ENCODE data around the gene STK39. TPM values are rescaled to one million over a fixed set of nuclear protein-coding genes. Genes with fewer than 3 reads are reported as not detected.

STK39 gene
- total and polyA plus RNA-seq, 9 of the 15 experiments (the other 6 are each of a cell fraction or from before 2014, with no cell fraction given), result 0.19 to 0.76 (median 0.51) TPM

DNA sequence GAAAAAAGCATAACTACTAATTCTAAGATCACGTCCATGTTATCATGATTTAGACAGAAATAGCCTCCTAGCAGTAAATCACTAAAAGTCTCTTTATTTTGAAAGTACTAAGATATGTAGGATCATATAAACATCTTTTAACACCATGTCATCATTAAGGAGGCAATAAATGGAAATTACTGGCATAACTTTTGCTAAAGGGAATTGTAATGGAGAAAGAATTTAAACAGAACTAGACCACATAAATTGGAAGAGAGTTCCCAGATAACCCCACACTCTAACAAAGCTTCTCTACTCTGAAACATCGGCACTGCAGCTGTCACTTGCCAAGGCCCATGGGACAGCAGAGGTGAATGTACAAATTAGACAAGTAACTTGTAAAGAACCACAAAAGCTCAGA lies 29.5 kb downstream of the STK39 start:
- H3K27me3 ChIP-seq (ENCODE audit: control insufficient read depth in 2 of 2, insufficient read depth in 2 of 2, low read length in 2 of 2), result peaks cover 4 to 5% of the 10 kb centered on the region in 2 experiments; a peak in 2 of 5 replicates
- in situ Hi-C loops (cut with MboI), result no loop called here
- CTCF ChIA-PET (ENCODE audit: low intra/inter-chr PET ratio), result no interaction called here
- WGBS (ENCODE audit: insufficient coverage, low coverage, missing lambda C conversion rate), result 0% methylated on average over 2 of the region's 2 CpGs
- H3K4me3 ChIP-seq, result no peak overlapping the region
- POLR2A ChIA-PET, result no interaction called here
- H3K4me2 ChIP-seq (ENCODE audit: insufficient read depth, low read length), result no peak overlapping the region
- H3K9me3 ChIP-seq (replicated peaks; ENCODE audit: control insufficient read depth, insufficient read depth, low read depth, low read length), result no peaks in the 10 kb centered on the region
- H3K36me3 ChIP-seq (ENCODE audit: control insufficient read depth, insufficient read depth, low read length), result no peaks in the 10 kb centered on the region
- no TSS peak for BruUV-seq (replicated peaks)
- no peak overlapping the region for H3K27ac ChIP-seq (ENCODE audit: extremely low read depth, low read depth, low read length)
- no peak overlapping the region for H3K9ac ChIP-seq (ENCODE audit: insufficient read depth in 1 of 2, low read depth in 2 of 2, low read length in 2 of 2)
- no peaks in the 10 kb centered on the region for H3K9me1 ChIP-seq (ENCODE audit: control insufficient read depth, insufficient read depth, low read length)
- DNase-seq (ENCODE audit: extremely low read depth in 1 of 4, low spot score in 3 of 4) (no peak), FAIRE-seq (no peak), ATAC-seq (no peak)
- H3K79me2 ChIP-seq (ENCODE audit: control insufficient read depth, insufficient read depth, low read length), result no peaks in the 10 kb centered on the region
- H2AFZ ChIP-seq (ENCODE audit: low read depth, low read length), result no peak overlapping the region
- no peaks in the 10 kb centered on the region for H3K4me1 ChIP-seq (replicated peaks in 1 of 2; ENCODE audit: control insufficient read depth in 2 of 2, insufficient read depth in 2 of 2, low read length in 2 of 2)
- intact Hi-C loops (cut with micrococcal nuclease), result no loop called here
- no peaks in the 10 kb centered on the region for H4K20me1 ChIP-seq (replicated peaks; ENCODE audit: control insufficient read depth, insufficient read depth, low read length)
- TF ChIP-seq, protein P1, sequence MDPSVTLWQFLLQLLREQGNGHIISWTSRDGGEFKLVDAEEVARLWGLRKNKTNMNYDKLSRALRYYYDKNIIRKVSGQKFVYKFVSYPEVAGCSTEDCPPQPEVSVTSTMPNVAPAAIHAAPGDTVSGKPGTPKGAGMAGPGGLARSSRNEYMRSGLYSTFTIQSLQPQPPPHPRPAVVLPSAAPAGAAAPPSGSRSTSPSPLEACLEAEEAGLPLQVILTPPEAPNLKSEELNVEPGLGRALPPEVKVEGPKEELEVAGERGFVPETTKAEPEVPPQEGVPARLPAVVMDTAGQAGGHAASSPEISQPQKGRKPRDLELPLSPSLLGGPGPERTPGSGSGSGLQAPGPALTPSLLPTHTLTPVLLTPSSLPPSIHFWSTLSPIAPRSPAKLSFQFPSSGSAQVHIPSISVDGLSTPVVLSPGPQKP (CRISPR knock-in tag; IDR thresholded peaks at IDR 0.05), result no peak

DNA sequence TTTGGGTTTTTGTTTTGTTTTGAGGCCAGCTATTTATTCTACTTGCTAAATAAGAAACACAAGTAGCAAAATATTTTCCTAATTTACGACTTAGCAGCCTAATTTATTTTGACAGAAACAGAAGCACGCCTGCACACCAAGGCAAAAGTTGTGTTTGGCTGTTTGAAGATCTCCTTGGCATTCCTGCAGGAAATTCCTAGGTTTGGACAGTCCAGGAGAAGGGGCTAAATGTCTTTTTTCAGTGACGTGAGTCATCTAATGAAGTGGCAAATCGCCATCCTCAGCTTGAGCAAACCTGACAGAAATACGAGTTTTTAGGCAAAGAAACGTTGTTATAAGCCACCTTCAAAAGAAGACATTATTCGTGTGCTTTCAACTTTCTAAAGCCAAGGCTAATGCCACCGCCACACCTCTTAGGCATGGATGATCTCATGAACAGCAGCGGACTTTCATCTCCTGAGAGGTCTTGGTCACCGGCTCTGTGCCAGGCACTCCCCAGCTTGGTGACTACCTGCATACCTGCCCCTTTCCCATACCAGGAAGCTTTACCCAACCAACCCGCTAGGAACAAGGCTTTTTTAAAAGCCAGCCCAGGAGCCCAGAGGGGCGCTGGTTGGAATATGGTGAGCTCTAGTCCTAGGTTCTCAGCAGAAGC lies 30.9 kb downstream of the STK39 start:
- Histone ChIP-seq H3K9ac (ENCODE audit: insufficient read depth in 1 of 2, low read depth in 2 of 2, low read length in 2 of 2) (no peak overlapping the region), H3K4me3 (no peak overlapping the region), H3K27me3 (ENCODE audit: control insufficient read depth in 2 of 2, insufficient read depth in 2 of 2, low read length in 2 of 2) (peaks cover 2 to 4% of the 10 kb centered on the region in 2 experiments; a peak in 2 of 5 replicates), H3K9me3 (replicated peaks; ENCODE audit: control insufficient read depth, insufficient read depth, low read depth, low read length) (no peaks in the 10 kb centered on the region), H3K4me1 (replicated peaks in 1 of 2; ENCODE audit: control insufficient read depth in 2 of 2, insufficient read depth in 2 of 2, low read length in 2 of 2) (no peaks in the 10 kb centered on the region), H3K36me3 (ENCODE audit: control insufficient read depth, insufficient read depth, low read length) (no peaks in the 10 kb centered on the region), H3K9me1 (ENCODE audit: control insufficient read depth, insufficient read depth, low read length) (no peaks in the 10 kb centered on the region), H3K4me2 (ENCODE audit: insufficient read depth, low read length) (no peak overlapping the region), H3K79me2 (ENCODE audit: control insufficient read depth, insufficient read depth, low read length) (no peaks in the 10 kb centered on the region), H3K27ac (ENCODE audit: extremely low read depth, low read depth, low read length) (no peak overlapping the region), H2AFZ (ENCODE audit: low read depth, low read length) (no peak overlapping the region), H4K20me1 (replicated peaks; ENCODE audit: control insufficient read depth, insufficient read depth, low read length) (no peaks in the 10 kb centered on the region)
- WGBS (ENCODE audit: insufficient coverage, low coverage, missing lambda C conversion rate), result 1% methylated on average over 12 of the region's 12 CpGs
- ChIA-PET POLR2A (interaction anchor here (0.5 to 1.0 kb wide), 2 partner anchors 474 to 720 kb away, joined by 3 read pairs; no protein-coding TSS in a partner anchor), CTCF (ENCODE audit: low intra/inter-chr PET ratio) (no interaction called here)
- FAIRE-seq (no peak), DNase-seq (ENCODE audit: extremely low read depth in 1 of 4, low spot score in 3 of 4) (no peak), ATAC-seq (no peak)
- intact Hi-C loops (cut with micrococcal nuclease), result no loop called here
- BruUV-seq (replicated peaks), result no TSS peak
- in situ Hi-C loops (cut with MboI), result no loop called here
- TF ChIP-seq E2F3 (CRISPR knock-in tag; IDR thresholded peaks at IDR 0.05), result no peak
- TF ChIP-seq, protein P2, sequence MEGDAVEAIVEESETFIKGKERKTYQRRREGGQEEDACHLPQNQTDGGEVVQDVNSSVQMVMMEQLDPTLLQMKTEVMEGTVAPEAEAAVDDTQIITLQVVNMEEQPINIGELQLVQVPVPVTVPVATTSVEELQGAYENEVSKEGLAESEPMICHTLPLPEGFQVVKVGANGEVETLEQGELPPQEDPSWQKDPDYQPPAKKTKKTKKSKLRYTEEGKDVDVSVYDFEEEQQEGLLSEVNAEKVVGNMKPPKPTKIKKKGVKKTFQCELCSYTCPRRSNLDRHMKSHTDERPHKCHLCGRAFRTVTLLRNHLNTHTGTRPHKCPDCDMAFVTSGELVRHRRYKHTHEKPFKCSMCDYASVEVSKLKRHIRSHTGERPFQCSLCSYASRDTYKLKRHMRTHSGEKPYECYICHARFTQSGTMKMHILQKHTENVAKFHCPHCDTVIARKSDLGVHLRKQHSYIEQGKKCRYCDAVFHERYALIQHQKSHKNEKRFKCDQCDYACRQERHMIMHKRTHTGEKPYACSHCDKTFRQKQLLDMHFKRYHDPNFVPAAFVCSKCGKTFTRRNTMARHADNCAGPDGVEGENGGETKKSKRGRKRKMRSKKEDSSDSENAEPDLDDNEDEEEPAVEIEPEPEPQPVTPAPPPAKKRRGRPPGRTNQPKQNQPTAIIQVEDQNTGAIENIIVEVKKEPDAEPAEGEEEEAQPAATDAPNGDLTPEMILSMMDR (IDR thresholded peaks at IDR 0.05 in 2 of 3, conservative IDR thresholded peaks at IDR 0.05 in 1 of 3; ENCODE audit: insufficient read depth in 2 of 3, low read depth in 1 of 3, low read length in 3 of 3), result no peak
- TF ChIP-seq, protein P3, sequence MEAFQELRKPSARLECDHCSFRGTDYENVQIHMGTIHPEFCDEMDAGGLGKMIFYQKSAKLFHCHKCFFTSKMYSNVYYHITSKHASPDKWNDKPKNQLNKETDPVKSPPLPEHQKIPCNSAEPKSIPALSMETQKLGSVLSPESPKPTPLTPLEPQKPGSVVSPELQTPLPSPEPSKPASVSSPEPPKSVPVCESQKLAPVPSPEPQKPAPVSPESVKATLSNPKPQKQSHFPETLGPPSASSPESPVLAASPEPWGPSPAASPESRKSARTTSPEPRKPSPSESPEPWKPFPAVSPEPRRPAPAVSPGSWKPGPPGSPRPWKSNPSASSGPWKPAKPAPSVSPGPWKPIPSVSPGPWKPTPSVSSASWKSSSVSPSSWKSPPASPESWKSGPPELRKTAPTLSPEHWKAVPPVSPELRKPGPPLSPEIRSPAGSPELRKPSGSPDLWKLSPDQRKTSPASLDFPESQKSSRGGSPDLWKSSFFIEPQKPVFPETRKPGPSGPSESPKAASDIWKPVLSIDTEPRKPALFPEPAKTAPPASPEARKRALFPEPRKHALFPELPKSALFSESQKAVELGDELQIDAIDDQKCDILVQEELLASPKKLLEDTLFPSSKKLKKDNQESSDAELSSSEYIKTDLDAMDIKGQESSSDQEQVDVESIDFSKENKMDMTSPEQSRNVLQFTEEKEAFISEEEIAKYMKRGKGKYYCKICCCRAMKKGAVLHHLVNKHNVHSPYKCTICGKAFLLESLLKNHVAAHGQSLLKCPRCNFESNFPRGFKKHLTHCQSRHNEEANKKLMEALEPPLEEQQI (IDR thresholded peaks at IDR 0.05), result no peak
- no peak for TF ChIP-seq KHSRP (IDR thresholded peaks at IDR 0.05)
- TF ChIP-seq ZNF444 (CRISPR knock-in tag; IDR thresholded peaks at IDR 0.05), result no peak
- TF ChIP-seq, protein P4, sequence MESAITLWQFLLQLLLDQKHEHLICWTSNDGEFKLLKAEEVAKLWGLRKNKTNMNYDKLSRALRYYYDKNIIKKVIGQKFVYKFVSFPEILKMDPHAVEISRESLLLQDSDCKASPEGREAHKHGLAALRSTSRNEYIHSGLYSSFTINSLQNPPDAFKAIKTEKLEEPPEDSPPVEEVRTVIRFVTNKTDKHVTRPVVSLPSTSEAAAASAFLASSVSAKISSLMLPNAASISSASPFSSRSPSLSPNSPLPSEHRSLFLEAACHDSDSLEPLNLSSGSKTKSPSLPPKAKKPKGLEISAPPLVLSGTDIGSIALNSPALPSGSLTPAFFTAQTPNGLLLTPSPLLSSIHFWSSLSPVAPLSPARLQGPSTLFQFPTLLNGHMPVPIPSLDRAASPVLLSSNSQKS (CRISPR knock-in tag; IDR thresholded peaks at IDR 0.05), result no peak
- no peak for TF ChIP-seq XRCC5 (IDR thresholded peaks at IDR 0.05; ENCODE audit: low read depth, low read length)
- TF ChIP-seq ZNF232 (CRISPR knock-in tag; IDR thresholded peaks at IDR 0.05), result no peak

Measured in K562 (cell line).